Ascending aorta (tissue), 2 donors: ENCODE data around the gene KCNQ1. TPM values are rescaled to one million over a fixed set of nuclear protein-coding genes. Genes with fewer than 3 reads are reported as not detected.

Experiments
- DNase-seq, 2 donors: peaks; one replicate each; pipeline ENCODE4 v3.0.0-alpha.2; 2019; ENCODE audit warnings: low spot score in 2 of 2
- H3K27ac ChIP-seq, 2 donors: fragments of 200-600 bp; sonication (generic); one replicate each; pipeline ENCODE4 v1.5.1; 2016 to 2017; ENCODE audit warnings: mild to moderate bottlenecking in 1 of 2
- H3K27me3 ChIP-seq: fragments of 200-600 bp; sonication (generic); one replicate; pipeline ENCODE4 v1.5.1; 2017
- H3K36me3 ChIP-seq, 2 donors: fragments of 200-600 bp; sonication (generic); one replicate each; pipeline ENCODE4 v1.5.1; 2016
- H3K4me1 ChIP-seq, 2 donors: fragments of 200-600 bp; sonication (generic); one replicate each; pipeline ENCODE4 v1.5.1; 2016 to 2017; ENCODE audit warnings: mild to moderate bottlenecking in 1 of 2
- H3K4me3 ChIP-seq, 2 donors: fragments of 200-600 bp; sonication (generic); one replicate each; pipeline ENCODE4 v1.5.1; 2016 to 2017; ENCODE audit warnings: mild to moderate bottlenecking in 1 of 2
- H3K9me3 ChIP-seq, 2 donors: fragments of 200-600 bp; sonication (generic); one replicate each; pipeline ENCODE4 v1.5.1; 2016
- intact Hi-C: fragments of 100-400 bp; cut with DNase I; formaldehyde crosslinking; loops from one replicate; pipeline ENCODE4 v1.15.1; 2023
- total RNA-seq: library from RNA; depleted of rRNA; stranded (reverse); fragments of >200 nt; gene quantifications from one replicate; pipeline ENCODE4 v1.1.0, GENCODE V29; 2016
- TF ChIP-seq, protein P1 (sequence below), 3 experiments: fragments of 200-600 bp in 2 of 3; fragments of 450-650 bp in 1 of 3; sonication (generic) in 2 of 3; IDR thresholded peaks; one replicate each; pipeline ENCODE4 v1.5.1; 2016 to 2019; ENCODE audit warnings: antibody characterized with exemption in 3 of 3, mild to moderate bottlenecking in 1 of 3, moderate library complexity in 1 of 3

KCNQ1 gene
- total RNA-seq, 1 donor from 2014 or later = 2.3 TPM

DNA sequence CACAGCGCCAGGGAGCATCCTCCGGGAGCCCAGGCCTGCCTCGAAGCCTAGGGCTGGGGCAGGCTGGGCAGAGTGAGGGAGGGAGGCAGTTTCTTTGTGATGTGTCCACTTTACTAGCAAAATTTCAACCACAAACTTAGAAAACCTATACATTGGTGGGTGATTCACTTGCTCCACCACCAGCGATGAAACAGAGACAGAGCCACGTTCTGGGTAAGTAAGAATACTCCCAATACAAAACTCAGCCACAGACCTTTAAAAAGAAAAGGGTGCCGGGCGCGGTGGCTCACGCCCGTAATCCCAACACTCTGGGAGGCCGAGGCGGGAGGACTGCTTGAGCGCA lies 418.4 kb downstream of the KCNQ1 start:
- Histone ChIP-seq H3K9me3 (no peaks in the 10 kb centered on the region), H3K4me1 (peaks cover 3 to 4% of the 10 kb centered on the region in 2 donors), H3K27ac (no peak overlapping the region), H3K4me3 (peak overlapping the region in 1 of 2 donors; percentile 53), H3K27me3 (peaks cover 9% of the 10 kb centered on the region), H3K36me3 (no peaks in the 10 kb centered on the region)
- TF ChIP-seq, protein P1, sequence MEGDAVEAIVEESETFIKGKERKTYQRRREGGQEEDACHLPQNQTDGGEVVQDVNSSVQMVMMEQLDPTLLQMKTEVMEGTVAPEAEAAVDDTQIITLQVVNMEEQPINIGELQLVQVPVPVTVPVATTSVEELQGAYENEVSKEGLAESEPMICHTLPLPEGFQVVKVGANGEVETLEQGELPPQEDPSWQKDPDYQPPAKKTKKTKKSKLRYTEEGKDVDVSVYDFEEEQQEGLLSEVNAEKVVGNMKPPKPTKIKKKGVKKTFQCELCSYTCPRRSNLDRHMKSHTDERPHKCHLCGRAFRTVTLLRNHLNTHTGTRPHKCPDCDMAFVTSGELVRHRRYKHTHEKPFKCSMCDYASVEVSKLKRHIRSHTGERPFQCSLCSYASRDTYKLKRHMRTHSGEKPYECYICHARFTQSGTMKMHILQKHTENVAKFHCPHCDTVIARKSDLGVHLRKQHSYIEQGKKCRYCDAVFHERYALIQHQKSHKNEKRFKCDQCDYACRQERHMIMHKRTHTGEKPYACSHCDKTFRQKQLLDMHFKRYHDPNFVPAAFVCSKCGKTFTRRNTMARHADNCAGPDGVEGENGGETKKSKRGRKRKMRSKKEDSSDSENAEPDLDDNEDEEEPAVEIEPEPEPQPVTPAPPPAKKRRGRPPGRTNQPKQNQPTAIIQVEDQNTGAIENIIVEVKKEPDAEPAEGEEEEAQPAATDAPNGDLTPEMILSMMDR (IDR thresholded peaks at IDR 0.05) = no peak
- no peak for DNase-seq
- intact Hi-C loops = no loop called here

DNA sequence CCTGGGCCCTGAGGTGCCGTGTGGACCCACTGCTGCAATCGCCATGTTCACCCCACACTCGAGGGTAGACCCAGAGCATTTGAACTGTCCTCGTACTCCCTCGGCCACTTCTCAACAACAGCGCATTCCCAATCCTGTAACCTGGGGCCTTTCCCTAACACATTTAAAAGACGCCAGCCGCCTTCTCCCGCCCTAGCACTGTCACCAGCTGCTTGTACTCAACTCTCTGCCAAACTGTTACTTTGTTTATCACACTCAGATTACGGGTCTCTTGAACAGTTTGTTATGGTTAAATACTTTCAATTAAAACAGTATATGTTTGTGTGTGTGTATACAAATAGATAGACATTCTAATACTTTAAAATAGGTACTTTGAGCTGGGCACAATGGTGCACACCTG lies 420.1 kb downstream of the KCNQ1 start:
- no peaks in the 10 kb centered on the region for H3K9me3 ChIP-seq
- H3K36me3 ChIP-seq = no peaks in the 10 kb centered on the region
- intact Hi-C loops = no loop called here
- no peak overlapping the region for H3K4me3 ChIP-seq
- DNase-seq = no peak
- peaks cover 9% of the 10 kb centered on the region for H3K27me3 ChIP-seq
- peaks cover 3 to 4% of the 10 kb centered on the region in 2 donors for H3K4me1 ChIP-seq
- H3K27ac ChIP-seq = no peak overlapping the region
- TF ChIP-seq, protein P1 (IDR thresholded peaks at IDR 0.05) = no peak

DNA sequence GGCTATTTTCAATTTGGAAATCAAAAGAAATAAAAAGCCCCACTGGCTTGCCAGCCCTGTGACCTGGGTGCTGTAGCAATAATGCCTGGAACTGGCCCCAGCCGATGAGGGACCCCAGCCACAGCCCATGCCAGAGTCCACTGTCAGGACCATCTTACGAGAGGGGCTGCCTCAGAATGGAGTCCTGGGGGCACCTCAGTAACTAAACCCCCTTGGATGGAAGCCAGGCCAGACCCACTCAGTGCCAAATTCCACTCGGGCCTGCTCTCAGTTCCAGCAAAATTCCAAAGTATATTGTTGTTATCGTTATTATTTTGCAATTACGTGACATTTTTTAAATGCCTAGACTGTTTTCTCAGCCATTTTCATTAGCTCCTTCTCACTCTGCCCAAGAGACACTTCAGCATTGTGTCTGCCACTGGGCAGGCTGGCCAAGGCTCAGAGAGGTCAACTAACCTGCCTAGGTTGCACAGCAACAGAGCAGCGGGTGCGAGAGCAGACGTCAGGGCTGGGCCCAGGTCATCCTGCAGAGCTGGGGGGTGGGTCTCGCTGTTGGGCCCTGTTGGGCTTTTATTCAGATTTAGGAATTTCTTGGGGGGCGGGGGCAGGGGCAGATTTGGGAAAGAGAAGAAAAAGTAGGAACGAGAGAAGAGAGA lies 421.2 kb downstream of the KCNQ1 start:
- Histone ChIP-seq H3K9me3 (no peaks in the 10 kb centered on the region), H3K27ac (no peak overlapping the region), H3K4me1 (peaks cover 3 to 4% of the 10 kb centered on the region in 2 donors), H3K36me3 (no peaks in the 10 kb centered on the region), H3K4me3 (no peak overlapping the region), H3K27me3 (peaks cover 9% of the 10 kb centered on the region)
- no peak for DNase-seq
- intact Hi-C loops = no loop called here
- TF ChIP-seq, protein P1 (IDR thresholded peaks at IDR 0.05) = no peak

DNA sequence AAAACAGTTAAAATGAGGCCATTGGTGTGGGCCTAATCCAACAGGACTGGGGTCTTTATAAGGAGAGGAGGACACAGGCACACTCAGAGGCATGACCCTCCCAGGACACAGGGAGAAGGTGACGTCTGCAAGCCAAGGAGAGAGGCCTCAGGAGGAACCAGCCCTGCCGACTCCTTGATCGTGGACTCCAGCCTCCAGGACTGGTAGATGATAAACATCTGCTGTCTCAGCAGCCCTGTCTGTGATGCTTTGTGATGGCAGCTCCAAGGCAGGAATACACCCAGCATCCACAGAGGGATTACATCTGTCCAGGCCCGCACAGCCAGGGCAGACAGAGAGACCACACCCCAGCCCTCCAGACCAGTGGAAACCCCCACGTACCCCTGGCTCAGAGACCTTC lies 422.3 kb downstream of the KCNQ1 start:
- TF ChIP-seq, protein P1 (IDR thresholded peaks at IDR 0.05) = no peak
- intact Hi-C loops = no loop called here
- H3K27me3 ChIP-seq = peaks cover 3% of the 10 kb centered on the region
- no peaks in the 10 kb centered on the region for H3K9me3 ChIP-seq
- DNase-seq = no peak
- H3K4me3 ChIP-seq = no peak overlapping the region
- peaks cover 3 to 4% of the 10 kb centered on the region in 2 donors for H3K4me1 ChIP-seq
- no peak overlapping the region for H3K27ac ChIP-seq
- H3K36me3 ChIP-seq = no peaks in the 10 kb centered on the region

DNA sequence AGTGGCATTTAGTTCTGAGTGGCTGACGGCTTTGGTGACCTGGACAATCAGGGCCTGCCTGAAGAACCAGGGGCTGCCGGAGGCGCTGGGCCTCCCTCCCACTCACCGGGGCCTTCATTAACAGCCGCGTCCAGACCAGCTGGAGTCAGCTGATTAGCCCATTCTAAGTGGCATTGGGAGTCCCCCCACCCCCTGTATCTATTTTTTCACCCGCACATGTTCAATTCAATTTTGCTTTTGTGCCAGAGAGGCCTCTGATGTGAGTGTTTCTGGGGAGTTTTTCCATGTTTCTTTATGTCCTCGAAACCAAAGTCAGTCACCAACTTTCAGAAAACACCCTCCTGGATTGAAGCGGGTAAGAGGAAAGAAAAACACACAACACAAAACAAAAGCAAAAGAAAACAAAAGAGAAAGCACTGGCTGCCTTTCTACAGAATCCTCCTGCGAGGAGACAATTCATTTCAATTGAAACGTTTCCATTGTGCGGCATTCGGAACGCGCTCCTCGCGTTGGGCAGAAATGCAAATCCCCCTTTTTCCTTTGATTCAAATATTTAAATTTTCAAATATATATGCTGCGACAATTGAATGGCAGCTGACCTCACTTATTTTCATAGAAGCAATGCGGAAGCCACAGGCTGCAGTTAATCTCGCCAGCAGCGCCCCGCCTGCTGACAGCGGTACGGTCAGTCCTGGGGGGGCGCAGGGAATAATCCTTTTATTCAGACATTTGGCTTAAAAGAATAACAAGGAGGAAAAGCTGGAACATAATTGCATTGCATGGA lies 423.1 kb downstream of the KCNQ1 start:
- Histone ChIP-seq H3K4me3 (no peak overlapping the region), H3K27me3 (no peaks in the 10 kb centered on the region), H3K9me3 (no peaks in the 10 kb centered on the region), H3K36me3 (no peaks in the 10 kb centered on the region), H3K4me1 (no peaks in the 10 kb centered on the region), H3K27ac (no peak overlapping the region)
- no peak for DNase-seq
- intact Hi-C loops = no loop called here
- TF ChIP-seq, protein P1 (IDR thresholded peaks at IDR 0.05) = no peak
